ENCODE measurements around the gene ZNF768. TPM values are rescaled to one million over a fixed set of nuclear protein-coding genes. Genes with fewer than 3 reads are reported as not detected.
A peak's percentile ranks its signal among the peaks of the same experiment; 100 is the strongest.

ZNF768 gene
- total and polyA plus RNA-seq, 2 of the 13 experiments (the other 11 are each of a cell fraction or from before 2014, with no cell fraction given), result 26.7 to 34.4 TPM

- TF ChIP-seq, protein P1, sequence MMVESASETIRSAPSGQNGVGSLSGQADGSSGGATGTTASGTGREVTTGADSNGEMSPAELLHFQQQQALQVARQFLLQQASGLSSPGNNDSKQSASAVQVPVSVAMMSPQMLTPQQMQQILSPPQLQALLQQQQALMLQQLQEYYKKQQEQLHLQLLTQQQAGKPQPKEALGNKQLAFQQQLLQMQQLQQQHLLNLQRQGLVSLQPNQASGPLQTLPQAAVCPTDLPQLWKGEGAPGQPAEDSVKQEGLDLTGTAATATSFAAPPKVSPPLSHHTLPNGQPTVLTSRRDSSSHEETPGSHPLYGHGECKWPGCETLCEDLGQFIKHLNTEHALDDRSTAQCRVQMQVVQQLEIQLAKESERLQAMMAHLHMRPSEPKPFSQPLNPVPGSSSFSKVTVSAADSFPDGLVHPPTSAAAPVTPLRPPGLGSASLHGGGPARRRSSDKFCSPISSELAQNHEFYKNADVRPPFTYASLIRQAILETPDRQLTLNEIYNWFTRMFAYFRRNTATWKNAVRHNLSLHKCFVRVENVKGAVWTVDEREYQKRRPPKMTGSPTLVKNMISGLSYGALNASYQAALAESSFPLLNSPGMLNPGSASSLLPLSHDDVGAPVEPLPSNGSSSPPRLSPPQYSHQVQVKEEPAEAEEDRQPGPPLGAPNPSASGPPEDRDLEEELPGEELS (CRISPR knock-in tag; IDR thresholded peaks at IDR 0.05), result peak; percentile 49; the same call in 1 of the 2 replicates
- TF ChIP-seq CEBPB (IDR thresholded peaks at IDR 0.05; ENCODE audit: borderline replicate concordance, low read depth, low read length), result peak; percentile 91
- no peak for TF ChIP-seq POLR2G (IDR thresholded peaks at IDR 0.05; ENCODE audit: low read depth, low read length)
- TF ChIP-seq SMARCE1 (IDR thresholded peaks at IDR 0.05; ENCODE audit: borderline replicate concordance), result no peak
- peak; percentile 53; the same call in 1 of the 2 replicates for TF ChIP-seq SAP130 (CRISPR knock-in tag; IDR thresholded peaks at IDR 0.05; ENCODE audit: low read depth)
- TF ChIP-seq, protein P2, sequence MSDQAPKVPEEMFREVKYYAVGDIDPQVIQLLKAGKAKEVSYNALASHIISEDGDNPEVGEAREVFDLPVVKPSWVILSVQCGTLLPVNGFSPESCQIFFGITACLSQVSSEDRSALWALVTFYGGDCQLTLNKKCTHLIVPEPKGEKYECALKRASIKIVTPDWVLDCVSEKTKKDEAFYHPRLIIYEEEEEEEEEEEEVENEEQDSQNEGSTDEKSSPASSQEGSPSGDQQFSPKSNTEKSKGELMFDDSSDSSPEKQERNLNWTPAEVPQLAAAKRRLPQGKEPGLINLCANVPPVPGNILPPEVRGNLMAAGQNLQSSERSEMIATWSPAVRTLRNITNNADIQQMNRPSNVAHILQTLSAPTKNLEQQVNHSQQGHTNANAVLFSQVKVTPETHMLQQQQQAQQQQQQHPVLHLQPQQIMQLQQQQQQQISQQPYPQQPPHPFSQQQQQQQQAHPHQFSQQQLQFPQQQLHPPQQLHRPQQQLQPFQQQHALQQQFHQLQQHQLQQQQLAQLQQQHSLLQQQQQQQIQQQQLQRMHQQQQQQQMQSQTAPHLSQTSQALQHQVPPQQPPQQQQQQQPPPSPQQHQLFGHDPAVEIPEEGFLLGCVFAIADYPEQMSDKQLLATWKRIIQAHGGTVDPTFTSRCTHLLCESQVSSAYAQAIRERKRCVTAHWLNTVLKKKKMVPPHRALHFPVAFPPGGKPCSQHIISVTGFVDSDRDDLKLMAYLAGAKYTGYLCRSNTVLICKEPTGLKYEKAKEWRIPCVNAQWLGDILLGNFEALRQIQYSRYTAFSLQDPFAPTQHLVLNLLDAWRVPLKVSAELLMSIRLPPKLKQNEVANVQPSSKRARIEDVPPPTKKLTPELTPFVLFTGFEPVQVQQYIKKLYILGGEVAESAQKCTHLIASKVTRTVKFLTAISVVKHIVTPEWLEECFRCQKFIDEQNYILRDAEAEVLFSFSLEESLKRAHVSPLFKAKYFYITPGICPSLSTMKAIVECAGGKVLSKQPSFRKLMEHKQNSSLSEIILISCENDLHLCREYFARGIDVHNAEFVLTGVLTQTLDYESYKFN (CRISPR knock-in tag; conservative IDR thresholded peaks at IDR 0.05), result 0 out of 2 replicates have a peak, but pooled peaks have one; percentile 18
- no peak for TF ChIP-seq IRX3 (CRISPR knock-in tag; IDR thresholded peaks at IDR 0.05; ENCODE audit: borderline replicate concordance, low read depth)
Observed at GRCh38 chr16:30567991-30568638, 41.7 kb upstream of the ZNF768 start (continued).

Data from HepG2 (cell line).